ENCODE results near the gene ITGA2B.

ITGA2B gene

GRCh38 chr17:44384281-44384822 is 5.1 kb downstream of the ITGA2B start:
- H3K9me3 ChIP-seq (ENCODE audit: control insufficient read depth, insufficient read depth, low read length): no peaks in the 10 kb centered on the region
- peaks cover 12% of the 10 kb centered on the region; the same call in 1 of the 2 replicates for H3K4me1 ChIP-seq (ENCODE audit: insufficient read depth, low read length)
- peak overlapping the region; percentile 60 for H3K9ac ChIP-seq (ENCODE audit: low read depth, low read length)
- H3K36me3 ChIP-seq (ENCODE audit: insufficient read depth, low read length): no peaks in the 10 kb centered on the region

GRCh38 chr17:44383861-44384260 is 5.6 kb downstream of the ITGA2B start:
- no peak overlapping the region for H3K9ac ChIP-seq (ENCODE audit: low read depth, low read length)
- no peaks in the 10 kb centered on the region for H3K9me3 ChIP-seq (ENCODE audit: control insufficient read depth, insufficient read depth, low read length)
- peaks cover 11% of the 10 kb centered on the region; the same call in 1 of the 2 replicates for H3K4me1 ChIP-seq (ENCODE audit: insufficient read depth, low read length)
- H3K36me3 ChIP-seq (ENCODE audit: insufficient read depth, low read length): no peaks in the 10 kb centered on the region

DNA sequence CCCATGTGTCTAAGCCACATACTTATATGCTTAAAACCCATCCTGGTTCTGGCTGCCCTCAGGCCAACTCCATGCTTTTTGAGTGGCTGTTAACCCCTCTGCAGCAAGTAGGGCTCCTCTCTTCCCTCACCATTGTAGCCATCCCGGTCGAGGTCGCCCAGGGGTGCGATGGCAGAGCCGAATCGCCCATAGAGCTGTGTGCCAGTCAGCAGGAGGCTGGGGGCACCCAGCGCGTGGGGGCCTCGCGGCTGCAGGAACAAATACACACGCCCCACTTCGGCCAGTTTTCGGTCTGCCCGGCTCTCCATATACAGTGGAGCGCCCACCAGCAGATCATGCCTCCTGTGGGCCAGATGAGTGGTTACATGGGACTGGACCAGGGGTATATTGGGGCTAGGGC is 6.1 kb downstream of the ITGA2B start:
- no peak overlapping the region for H3K9ac ChIP-seq (ENCODE audit: low read depth, low read length)
- peaks cover 11% of the 10 kb centered on the region; the same call in 1 of the 2 replicates for H3K4me1 ChIP-seq (ENCODE audit: insufficient read depth, low read length)
- no peaks in the 10 kb centered on the region for H3K36me3 ChIP-seq (ENCODE audit: insufficient read depth, low read length)
- H3K9me3 ChIP-seq (ENCODE audit: control insufficient read depth, insufficient read depth, low read length): no peaks in the 10 kb centered on the region

GRCh38 chr17:44382917-44383316 is 6.5 kb downstream of the ITGA2B start:
- H3K9ac ChIP-seq (ENCODE audit: low read depth, low read length): no peak overlapping the region
- H3K4me1 ChIP-seq (ENCODE audit: insufficient read depth, low read length): peaks cover 11% of the 10 kb centered on the region; the same call in 1 of the 2 replicates
- H3K36me3 ChIP-seq (ENCODE audit: insufficient read depth, low read length): no peaks in the 10 kb centered on the region
- no peaks in the 10 kb centered on the region for H3K9me3 ChIP-seq (ENCODE audit: control insufficient read depth, insufficient read depth, low read length)

DNA sequence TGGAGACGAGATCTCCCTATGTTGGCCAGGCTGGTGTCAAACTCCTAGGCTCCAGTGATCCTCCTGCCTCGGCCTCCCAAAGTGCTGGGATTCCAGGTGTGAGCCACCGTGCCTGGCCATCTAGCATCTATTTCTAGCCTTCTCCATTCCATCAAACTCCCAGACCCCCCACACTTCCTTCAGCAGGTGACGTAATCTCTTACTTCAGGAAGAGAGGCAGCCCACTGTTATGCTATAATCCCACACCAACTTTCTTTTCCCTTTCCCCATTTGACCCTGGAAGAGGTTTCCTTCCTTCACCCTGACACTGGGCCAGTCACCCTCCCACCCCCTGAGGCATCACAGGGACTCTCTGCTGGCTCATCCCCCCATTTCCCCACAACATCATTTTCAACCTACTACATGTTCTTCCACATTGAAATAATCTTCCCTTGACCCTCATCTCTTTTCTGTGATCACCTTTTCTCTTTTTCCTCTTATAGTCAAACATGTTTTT is 7.6 kb downstream of the ITGA2B start:
- H3K36me3 ChIP-seq (ENCODE audit: insufficient read depth, low read length): no peaks in the 10 kb centered on the region
- H3K9me3 ChIP-seq (ENCODE audit: control insufficient read depth, insufficient read depth, low read length): no peaks in the 10 kb centered on the region
- H3K4me1 ChIP-seq (ENCODE audit: insufficient read depth, low read length): peaks cover 11% of the 10 kb centered on the region; the same call in 1 of the 2 replicates
- H3K9ac ChIP-seq (ENCODE audit: low read depth, low read length): no peak overlapping the region

- peaks cover 11% of the 10 kb centered on the region; the same call in 1 of the 2 replicates for H3K4me1 ChIP-seq (ENCODE audit: insufficient read depth, low read length)
- H3K36me3 ChIP-seq (ENCODE audit: insufficient read depth, low read length): no peaks in the 10 kb centered on the region
- no peak overlapping the region for H3K9ac ChIP-seq (ENCODE audit: low read depth, low read length)
- no peaks in the 10 kb centered on the region for H3K9me3 ChIP-seq (ENCODE audit: control insufficient read depth, insufficient read depth, low read length)
Measured at GRCh38 chr17:44380767-44381166, 8.7 kb downstream of the ITGA2B start.

DNA sequence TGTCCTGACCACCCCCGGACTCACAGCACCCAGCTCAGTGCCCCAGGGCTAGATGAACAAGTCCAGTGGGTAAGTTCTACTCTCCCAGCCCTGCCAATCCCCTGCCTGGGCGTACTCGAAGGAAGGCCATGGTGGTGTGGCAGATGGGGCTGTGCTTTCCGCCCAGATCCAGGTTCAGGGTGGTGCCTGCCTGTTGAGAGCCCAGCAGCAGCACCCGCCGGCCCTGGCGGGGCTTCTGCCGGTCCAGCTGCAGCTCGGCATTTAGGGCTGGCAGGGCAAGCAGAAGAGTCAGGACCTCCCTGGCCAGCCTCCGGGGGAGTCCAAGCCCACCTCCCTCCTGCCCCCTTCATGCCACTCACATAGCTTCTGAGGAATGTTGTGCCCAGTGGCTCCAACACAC is 9.6 kb downstream of the ITGA2B start:
- Histone ChIP-seq H3K36me3 (ENCODE audit: insufficient read depth, low read length) (no peaks in the 10 kb centered on the region), H3K9me3 (ENCODE audit: control insufficient read depth, insufficient read depth, low read length) (no peaks in the 10 kb centered on the region), H3K4me1 (ENCODE audit: insufficient read depth, low read length) (peaks cover 11% of the 10 kb centered on the region; the same call in 1 of the 2 replicates), H3K9ac (ENCODE audit: low read depth, low read length) (no peak overlapping the region)

DNA sequence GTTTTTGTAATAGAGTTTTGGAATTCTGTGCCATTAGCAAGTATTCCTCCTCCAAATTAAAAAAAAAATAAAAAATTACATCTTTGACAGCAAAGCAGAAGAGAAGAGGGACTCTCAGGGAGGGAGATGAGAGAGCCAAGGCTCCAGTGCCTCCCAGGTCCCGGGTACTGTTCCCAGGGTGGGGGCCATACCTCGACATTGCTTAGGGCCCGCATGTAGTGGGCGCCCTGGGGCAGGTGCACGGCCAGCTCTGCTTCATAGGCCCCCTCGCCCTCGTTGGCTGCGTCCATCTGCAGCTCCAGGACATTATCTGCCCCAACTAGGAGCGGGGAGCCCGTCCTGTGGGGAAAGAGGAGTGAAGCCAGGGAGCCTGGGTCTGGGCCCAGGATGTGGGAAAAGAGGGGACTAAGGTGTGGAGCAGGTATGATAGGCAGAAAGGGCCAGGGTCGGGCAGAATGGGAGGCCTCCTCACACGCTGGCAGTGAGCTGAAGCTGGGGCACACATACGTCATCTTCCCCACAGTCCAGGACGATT is 11.2 kb downstream of the ITGA2B start:
- H3K9me3 ChIP-seq (ENCODE audit: control insufficient read depth, insufficient read depth, low read length): no peaks in the 10 kb centered on the region
- peaks cover 15% of the 10 kb centered on the region; the same call in 1 of the 2 replicates for H3K4me1 ChIP-seq (ENCODE audit: insufficient read depth, low read length)
- no peak overlapping the region for H3K9ac ChIP-seq (ENCODE audit: low read depth, low read length)
- H3K36me3 ChIP-seq (ENCODE audit: insufficient read depth, low read length): no peaks in the 10 kb centered on the region

- Histone ChIP-seq H3K9me3 (ENCODE audit: control insufficient read depth, insufficient read depth, low read length) (no peaks in the 10 kb centered on the region), H3K4me1 (ENCODE audit: insufficient read depth, low read length) (peaks cover 15% of the 10 kb centered on the region; the same call in 1 of the 2 replicates), H3K36me3 (ENCODE audit: insufficient read depth, low read length) (no peaks in the 10 kb centered on the region), H3K9ac (ENCODE audit: low read depth, low read length) (no peak overlapping the region)
Measured at GRCh38 chr17:44376779-44377178, 12.7 kb downstream of the ITGA2B start.

- H3K36me3 ChIP-seq (ENCODE audit: insufficient read depth, low read length): no peaks in the 10 kb centered on the region
- no peaks in the 10 kb centered on the region for H3K9me3 ChIP-seq (ENCODE audit: control insufficient read depth, insufficient read depth, low read length)
- H3K9ac ChIP-seq (ENCODE audit: low read depth, low read length): peak overlapping the region; percentile 32; the same call in 1 of the 2 replicates
- H3K4me1 ChIP-seq (ENCODE audit: insufficient read depth, low read length): peaks cover 15% of the 10 kb centered on the region; the same call in 1 of the 2 replicates
Measured at GRCh38 chr17:44376124-44376523, 13.3 kb downstream of the ITGA2B start.

DNA sequence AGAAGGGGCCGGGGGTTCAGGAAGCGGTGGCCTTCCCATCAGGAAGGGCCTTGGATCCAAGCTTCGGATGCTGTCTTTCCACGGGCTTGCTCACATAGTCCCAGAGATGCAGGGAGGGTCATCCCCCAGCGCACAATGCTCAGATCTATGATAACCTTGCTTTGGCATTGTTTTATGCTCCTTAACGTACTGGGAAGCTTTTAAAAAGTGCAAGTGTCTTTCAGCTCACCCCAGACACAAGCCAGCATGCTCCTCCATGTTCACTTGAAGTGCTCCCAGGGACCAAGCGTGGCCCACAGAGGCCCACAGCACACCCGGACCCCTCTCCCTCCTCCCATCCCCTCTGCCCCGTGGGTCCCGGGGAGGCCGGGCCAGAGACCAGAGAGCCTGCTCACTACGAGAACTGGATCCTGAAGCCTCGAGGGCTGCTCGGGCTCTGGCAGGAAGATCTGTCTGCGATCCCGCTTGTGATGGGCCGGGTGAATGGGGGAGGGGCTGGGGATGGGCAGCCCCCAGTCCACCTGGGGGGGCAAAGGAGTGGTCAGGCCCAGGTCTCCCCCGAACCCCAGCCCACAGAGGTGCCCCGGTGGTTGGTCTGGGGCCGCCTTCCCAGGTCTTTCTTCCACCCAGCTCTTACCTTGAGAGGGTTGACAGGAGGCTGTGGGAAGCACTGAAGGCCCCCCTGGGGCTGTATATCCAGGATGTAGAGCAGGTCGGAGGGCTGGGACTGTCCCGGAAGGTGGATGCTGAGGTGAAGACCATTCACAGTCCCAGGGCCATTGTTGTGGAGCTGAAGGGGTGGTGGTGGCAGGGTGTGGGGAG is 14.0 kb downstream of the ITGA2B start:
- Histone ChIP-seq H3K9ac (ENCODE audit: low read depth, low read length) (peak overlapping the region; percentile 32; the same call in 1 of the 2 replicates), H3K9me3 (ENCODE audit: control insufficient read depth, insufficient read depth, low read length) (no peaks in the 10 kb centered on the region), H3K36me3 (ENCODE audit: insufficient read depth, low read length) (no peaks in the 10 kb centered on the region), H3K4me1 (ENCODE audit: insufficient read depth, low read length) (peaks cover 9% of the 10 kb centered on the region; the same call in 1 of the 2 replicates)

DNA sequence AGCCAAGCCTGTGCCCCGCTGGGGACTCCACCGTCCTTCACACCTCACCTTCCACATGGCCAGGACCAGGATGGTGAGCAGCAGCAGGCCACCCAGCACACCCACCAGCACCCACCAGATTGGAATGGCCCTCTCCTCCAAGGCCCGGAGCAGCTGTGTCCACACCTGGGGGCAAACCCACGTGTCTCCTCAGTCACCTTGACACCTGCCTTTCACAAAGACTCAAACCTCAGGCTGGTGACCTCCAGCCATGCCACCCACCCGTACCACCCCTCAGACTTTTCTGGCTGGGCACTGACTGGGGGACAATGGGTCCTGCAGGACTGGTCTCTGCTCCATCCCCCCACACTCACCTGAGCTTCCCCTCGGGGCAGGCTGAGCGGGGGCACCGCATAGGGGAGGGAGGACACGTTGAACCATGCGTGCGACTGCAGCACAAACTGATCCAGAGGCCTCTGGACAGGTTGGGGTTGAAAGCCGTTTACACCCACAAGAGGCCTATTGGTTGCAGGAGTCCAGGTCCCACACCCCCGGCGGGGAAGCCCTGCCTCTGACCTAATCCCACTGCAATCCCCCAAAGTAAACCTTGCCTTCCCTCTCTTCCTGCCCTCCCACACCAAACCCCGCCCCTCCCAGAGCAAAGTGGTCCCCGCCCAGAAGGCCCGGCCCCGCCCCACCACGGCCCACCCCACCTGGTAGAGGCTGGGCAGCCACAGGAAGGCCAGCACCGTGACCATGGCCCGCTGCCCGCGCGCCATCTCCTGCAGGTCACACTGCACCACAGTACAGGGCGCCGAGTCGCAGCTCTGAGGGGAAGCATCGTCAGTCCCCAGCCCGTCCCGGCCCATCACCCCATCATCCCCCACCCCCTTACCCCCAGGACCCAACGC is 14.9 kb downstream of the ITGA2B start:
- peak overlapping the region; percentile 36 for H3K9ac ChIP-seq (ENCODE audit: low read depth, low read length)
- H3K9me3 ChIP-seq (ENCODE audit: control insufficient read depth, insufficient read depth, low read length): no peaks in the 10 kb centered on the region
- no peaks in the 10 kb centered on the region for H3K36me3 ChIP-seq (ENCODE audit: insufficient read depth, low read length)
- peaks cover 9% of the 10 kb centered on the region; the same call in 1 of the 2 replicates for H3K4me1 ChIP-seq (ENCODE audit: insufficient read depth, low read length)

DNA sequence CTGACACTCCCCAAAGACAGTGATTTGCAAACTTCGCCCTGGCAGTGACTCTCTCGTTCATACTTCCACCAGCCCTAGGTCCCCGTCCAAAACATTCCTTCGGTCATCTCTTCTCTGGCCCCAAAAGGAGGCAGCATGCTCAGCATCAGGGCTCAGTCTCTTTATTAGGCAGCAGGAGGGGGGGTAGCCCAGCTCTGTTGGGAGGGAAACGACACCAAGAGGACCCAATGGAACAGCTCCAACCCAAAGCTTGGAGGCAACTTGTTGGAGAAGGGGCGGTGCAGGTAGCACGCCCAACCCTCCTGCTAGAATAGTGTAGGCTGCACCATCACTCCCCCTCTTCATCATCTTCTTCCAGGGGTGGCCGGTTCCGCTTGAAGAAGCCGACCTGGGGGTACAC is 17.4 kb downstream of the ITGA2B start:
- no peaks in the 10 kb centered on the region for H3K9me3 ChIP-seq (ENCODE audit: control insufficient read depth, insufficient read depth, low read length)
- H3K4me1 ChIP-seq (ENCODE audit: insufficient read depth, low read length): peaks cover 9% of the 10 kb centered on the region; the same call in 1 of the 2 replicates
- H3K9ac ChIP-seq (ENCODE audit: low read depth, low read length): no peak overlapping the region
- no peaks in the 10 kb centered on the region for H3K36me3 ChIP-seq (ENCODE audit: insufficient read depth, low read length)

Data from ES-I3 (cell line).